Activated CD8-positive, alpha-beta memory T cell treated with anti-CD3 and anti-CD28 coated beads, Interleukin-2, amount 50 U/mL, for 1 hour (primary cell): ENCODE measurements around the gene GP5.

Experiments
- DNase-seq: peaks from one replicate; pipeline ENCODE4 v3.0.0-alpha.2; 2020; ENCODE audit errors: extremely low read depth

Gene GP5

DNA sequence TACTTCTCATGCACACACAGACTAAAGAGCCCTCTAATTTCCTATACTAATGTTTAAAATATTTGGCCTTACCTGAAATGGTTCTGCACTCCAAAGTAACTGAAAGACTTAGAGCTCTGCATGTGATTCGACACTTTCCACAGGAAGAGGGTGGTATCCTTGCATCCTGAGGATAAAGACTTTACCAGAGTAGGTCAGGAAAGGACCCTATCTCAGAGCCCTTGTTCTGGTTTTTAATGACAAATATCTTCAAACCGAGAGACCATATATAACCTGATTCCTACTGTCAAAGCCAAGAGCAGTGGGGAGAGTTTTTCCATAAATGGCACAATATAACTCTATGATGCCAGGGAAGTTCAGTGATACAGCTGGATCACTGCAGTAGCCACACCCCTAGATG is at the start of gene GP5:
Gene GP5 (minus strand): TSS at position 101 of the 400 bp plus-strand sequence. CDS start 984 bp downstream, outside the sequence.
- no peak for DNase-seq

DNA sequence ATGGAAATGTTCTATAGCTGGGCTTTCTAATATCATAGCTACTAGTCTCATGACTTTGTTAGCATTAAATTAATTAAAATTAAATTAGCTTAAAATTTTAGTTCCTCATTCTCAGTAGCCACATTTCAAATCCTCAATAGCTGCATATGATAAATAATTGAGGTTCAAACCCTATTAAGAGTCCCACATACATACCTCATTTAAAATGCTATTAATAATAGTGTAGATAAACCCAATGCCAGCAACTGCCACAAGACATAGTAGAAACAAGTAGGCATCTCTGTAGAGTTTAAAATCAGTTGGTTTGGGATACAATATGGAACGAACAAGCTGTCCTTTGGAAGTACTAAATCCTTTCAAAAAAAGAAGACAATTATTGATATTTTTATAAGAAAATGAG is 48.6 kb upstream of the GP5 start:
- DNase-seq: no peak

DNA sequence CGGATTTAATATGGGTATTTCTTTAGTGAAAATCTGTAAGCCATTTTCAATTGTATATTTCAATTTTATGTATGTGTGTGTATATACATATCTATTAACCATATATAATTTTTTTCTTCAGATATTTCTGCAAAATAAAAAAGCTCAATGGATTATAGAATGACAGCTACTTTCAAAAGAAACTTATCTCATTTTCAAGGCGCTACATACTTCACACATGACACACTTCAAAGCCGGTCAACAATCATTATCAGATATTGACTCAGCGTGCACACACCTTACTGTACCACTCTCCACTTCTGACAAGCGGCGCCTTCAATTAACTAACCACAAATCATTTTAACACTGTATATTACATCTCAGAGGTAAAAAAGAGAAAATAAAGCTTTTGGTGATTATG is 48.1 kb upstream of the GP5 start:
- DNase-seq: no peak

DNA sequence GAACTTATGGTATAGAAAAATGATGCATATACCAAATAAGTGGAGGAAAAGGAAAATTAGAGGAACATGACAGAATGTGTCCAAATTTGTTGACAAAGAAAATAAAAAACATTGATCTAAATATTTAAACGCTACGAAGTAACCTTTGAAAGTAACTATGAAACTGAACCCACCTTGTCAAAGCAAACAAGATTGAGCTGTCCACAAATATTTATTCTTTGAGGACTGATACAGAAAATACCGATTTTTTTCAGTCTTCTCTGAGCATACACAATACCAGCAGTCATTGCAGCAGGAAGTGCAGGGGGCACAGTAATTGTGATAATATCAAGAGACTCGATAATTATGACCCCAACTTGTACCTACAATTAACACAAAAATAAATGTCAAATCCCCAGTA is 47.7 kb upstream of the GP5 start:
- no peak for DNase-seq

DNA sequence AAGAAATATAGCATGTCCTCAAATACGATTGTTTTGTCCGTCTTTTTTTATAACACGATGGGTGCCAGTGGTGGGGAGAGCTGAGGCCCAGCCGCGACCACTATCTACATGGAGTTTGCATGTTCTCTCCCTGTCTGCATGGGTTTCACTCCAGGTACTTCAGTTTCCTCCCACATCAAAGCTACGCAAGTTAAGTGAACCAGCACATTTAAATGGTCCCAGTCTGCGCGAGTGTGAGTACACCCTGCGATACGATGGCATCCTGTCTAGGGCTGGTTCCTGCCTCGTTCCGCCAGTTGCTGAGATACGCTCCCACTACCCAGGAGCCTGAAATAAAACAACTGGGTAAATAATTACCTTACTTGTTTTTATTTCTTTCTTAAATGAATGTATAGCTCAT is 47.1 kb upstream of the GP5 start:
- DNase-seq: no peak

DNA sequence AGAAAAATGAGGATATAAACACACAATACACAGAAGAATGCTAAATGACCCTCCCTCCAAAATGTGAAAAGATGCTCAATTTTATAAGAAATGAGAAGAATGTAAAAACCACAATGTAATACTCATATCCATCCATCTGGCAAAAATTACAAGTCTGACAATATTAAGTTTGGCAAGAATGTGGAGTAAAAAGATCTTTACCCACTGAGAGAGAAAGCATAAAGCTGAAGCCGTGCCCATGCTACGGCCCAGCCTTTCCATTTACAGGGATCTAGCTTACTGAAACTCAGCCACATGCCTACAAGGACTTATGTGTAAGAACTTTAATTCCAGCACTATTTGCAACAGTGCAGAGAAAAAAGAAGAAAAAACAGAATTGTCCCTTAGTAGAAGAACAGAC is 44.8 kb upstream of the GP5 start:
- no peak for DNase-seq

- DNase-seq: no peak
Measured at GRCh38 chr3:194440756-194441155, 41.7 kb upstream of the GP5 start.

DNA sequence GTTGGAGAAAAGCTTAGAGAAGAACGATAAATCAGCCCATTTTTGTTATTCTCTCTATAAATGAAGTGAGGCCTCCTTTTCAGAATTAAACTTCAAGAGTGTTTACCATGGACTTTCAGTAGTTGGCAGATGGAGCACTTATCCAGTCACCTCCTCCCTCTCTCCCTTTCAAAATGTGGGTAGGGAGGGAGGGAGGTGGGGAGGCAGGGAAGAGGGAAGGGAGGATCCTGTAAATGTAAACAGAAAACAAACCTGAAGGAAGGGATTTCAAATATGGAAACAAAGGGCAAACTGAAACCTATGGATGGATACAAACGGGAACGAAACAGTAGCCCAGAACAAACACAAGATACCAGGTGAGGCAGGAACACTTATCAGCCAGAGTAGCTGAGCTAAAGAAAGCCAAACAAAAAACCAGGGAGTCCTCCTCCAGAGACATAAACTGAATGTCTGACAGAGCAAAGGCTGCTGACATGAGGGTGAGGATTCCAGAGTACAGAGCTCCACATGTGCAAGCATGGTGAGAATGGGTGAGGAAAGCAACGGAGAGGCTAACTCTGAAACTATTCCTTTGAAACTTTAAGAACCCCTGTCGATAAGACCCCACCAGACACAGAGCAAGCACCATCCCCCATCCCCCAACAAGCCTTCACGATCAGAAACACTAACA is 41.0 kb upstream of the GP5 start:
- DNase-seq: no peak

- DNase-seq: no peak
Measured at GRCh38 chr3:194434503-194434902, 35.4 kb upstream of the GP5 start.

GRCh38 chr3:194431554-194431953 is 32.5 kb upstream of the GP5 start:
- DNase-seq: no peak

DNA sequence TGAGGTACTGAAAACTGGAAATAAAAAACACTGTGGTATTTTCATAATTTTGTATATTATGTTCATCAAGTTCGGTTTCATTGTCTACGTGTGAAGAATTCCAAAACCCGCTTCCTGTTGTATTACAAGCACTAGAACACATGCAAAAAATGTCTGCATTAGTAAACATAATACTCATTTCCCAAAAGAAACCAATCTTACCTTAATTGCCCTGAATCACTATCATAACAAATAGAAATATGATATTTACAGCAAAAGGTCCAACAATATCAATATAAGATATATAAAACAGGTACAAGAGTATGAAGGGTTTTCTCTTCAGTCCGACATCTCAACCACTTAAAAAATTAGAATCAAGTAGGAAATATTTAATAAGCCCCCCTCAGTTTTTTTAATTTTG is 26.3 kb upstream of the GP5 start:
- no peak for DNase-seq

DNA sequence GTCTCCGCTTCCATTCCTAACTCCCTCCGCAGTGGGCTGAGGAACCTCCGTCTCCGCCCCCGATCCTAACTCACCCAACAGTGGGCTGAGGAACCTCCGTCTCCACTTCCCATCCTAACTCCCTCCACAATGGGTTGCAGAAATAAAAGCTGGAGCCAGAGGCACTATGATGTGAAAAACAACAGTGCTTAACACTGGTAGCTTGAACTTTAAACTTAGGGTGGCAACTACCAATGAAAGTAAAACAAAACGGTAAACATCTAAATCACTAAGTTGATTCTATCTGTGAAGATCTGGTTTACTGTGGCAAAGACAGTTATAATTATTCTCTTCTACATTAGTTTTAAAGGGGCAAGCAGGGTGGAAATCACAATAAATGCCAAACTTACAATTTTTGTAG is 25.9 kb upstream of the GP5 start:
- DNase-seq: no peak

- no peak for DNase-seq
Measured at GRCh38 chr3:194424373-194424772, 25.3 kb upstream of the GP5 start.

DNA sequence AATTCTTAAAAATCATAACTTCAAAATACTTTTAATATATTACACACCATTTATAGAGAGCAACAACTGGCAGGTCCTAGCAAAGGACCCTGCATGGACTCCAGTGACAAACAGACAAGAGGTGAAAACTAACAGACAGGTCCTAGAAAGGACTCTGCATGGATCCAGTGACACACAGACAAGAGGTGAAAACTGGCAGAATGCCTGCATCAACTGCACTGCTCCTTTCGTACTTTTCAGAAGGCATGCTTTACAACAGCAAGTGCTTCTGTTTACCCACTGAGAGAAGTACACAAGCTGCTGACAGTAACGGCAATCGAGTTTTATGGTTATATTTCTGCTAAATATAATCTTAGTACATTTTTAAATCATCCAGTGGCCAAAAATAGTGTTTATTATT is 24.3 kb upstream of the GP5 start:
- DNase-seq: no peak

- no peak for DNase-seq
Measured at GRCh38 chr3:194422188-194422587, 23.1 kb upstream of the GP5 start.

DNA sequence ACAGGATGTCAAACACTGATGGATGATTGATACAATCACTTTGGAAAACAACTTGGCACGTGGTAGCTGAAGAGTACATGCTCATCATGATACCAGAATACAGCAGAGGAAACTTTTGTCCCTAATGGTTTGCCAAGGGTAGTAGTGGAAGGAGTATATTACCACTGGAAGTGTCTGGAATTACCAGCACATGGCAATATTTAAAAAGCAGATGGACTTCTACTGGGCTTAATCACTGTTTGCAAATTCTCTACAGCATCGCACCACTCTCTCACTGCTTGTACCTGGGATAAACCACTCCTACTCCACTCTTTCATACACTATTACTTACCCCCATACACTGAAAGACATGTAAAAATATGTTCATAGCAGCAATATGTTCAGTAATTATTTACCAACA is 19.6 kb upstream of the GP5 start:
- DNase-seq: no peak

GRCh38 chr3:194407423-194407822 is 8.4 kb upstream of the GP5 start:
- no peak for DNase-seq

DNA sequence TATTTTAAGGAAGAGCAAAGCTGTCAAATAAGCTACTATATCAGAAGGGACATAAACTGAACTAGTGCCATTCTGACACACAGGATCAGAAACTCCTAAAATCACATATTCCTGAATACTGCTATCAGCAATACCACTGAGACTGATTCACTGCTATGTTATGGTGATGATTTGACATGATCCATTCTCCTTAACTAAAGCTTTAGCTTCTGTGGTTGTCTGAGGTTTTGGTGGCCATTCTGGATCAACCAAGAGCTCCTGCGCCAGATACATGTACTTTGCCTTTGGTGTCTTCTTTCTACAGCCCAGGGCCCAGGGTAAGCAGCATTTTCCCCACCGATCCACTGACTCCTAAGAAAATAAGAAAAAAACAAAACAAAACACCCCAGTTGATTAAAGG is 6.7 kb upstream of the GP5 start:
- no peak for DNase-seq

GRCh38 chr3:194404365-194405140 is 5.5 kb upstream of the GP5 start:
- no peak for DNase-seq

GRCh38 chr3:194401868-194402329 is 2.8 kb upstream of the GP5 start:
- DNase-seq: no peak

GRCh38 chr3:194401346-194401745 is 2.3 kb upstream of the GP5 start:
- no peak for DNase-seq

- DNase-seq: no peak
Measured at GRCh38 chr3:194399874-194400411, 877 bp upstream of the GP5 start.

DNA sequence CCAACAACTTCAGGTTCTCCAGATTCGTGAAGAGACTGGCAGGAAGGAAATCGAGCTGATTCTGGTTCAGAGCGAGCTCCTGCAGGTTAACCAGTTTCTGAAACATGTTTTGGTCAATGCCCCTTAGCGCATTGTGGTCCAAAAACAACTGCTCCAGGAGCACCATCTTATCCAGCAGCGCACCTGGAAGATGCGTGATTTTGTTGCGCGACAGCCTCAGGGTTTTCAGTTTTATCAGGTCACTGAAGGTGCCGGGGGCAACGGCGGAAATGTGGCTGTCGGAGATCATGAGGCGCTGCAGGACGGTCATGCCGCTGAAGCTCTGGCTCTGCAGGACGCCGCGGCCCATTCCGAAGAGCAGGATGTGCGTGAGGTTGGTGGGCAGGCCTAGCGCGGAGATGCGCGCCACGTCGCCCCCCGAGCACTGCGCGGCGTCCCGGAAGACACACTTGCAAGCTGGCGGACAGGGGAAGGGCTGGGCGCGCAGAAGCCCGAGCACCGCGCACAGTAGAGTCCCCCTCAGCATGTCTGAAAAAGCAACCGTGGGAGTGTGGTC is 1.2 kb downstream of the GP5 start:
- DNase-seq: no peak
